Tibial nerve (tissue), 4 donors: ENCODE data around the gene CD82. TPM values are rescaled to one million over a fixed set of nuclear protein-coding genes. Genes with fewer than 3 reads are reported as not detected.

Experiments
- DNase-seq, 2 donors: peaks; one replicate each; pipeline ENCODE4 v3.0.0-alpha.2; 2019; ENCODE audit warnings: low spot score in 2 of 2
- H3K27ac ChIP-seq, 4 donors: fragments of 200-600 bp; sonication (generic) in 3 of 4; one replicate each; pipeline ENCODE4 v1.5.1; 2017 to 2019; ENCODE audit warnings: mild to moderate bottlenecking in 1 of 4
- H3K27me3 ChIP-seq, 2 donors: fragments of 200-600 bp; sonication (generic) in 1 of 2; one replicate each; pipeline versions ENCODE4 v1.5.1 to v1.6.0; 2017 to 2019
- H3K36me3 ChIP-seq, 3 donors: fragments of 200-600 bp; sonication (generic); one replicate each; pipeline ENCODE4 v1.5.1; 2018 to 2019
- H3K4me1 ChIP-seq, 4 donors: fragments of 200-600 bp; sonication (generic) in 3 of 4; one replicate each; pipeline ENCODE4 v1.5.1; 2017 to 2019
- H3K4me3 ChIP-seq, 4 donors: fragments of 200-600 bp; sonication (generic) in 3 of 4; one replicate each; pipeline ENCODE4 v1.5.1; 2017 to 2019; ENCODE audit warnings: mild to moderate bottlenecking in 1 of 4, moderate library complexity in 1 of 4
- H3K9me3 ChIP-seq, 4 donors: fragments of 200-600 bp; sonication (generic) in 3 of 4; one replicate each; pipeline ENCODE4 v1.5.1; 2017 to 2019
- EP300 ChIP-seq, 2 donors: sonication (generic); formaldehyde crosslinking; IDR thresholded peaks; one replicate each; pipeline ENCODE4 v1.6.1; 2017; ENCODE audit warnings: antibody characterized with exemption in 2 of 2, mild to moderate bottlenecking in 1 of 2
- POLR2A ChIP-seq, 2 donors: fragments of 450-650 bp; IDR thresholded peaks; one replicate each; pipeline ENCODE4 v1.6.1; 2017; ENCODE audit warnings: antibody characterized with exemption in 2 of 2, mild to moderate bottlenecking in 2 of 2, moderate library complexity in 2 of 2
- WGBS, 2 donors: methylation state at CpG; one replicate each; pipeline ENCODE4 v1.1.5; 2018; 5-methylcytosine and 5-hydroxymethylcytosine counted together
- total RNA-seq, 4 donors: library from RNA; depleted of rRNA; stranded (reverse); fragments of >200 nt; gene quantifications; one replicate each; pipeline ENCODE4 v1.1.0, GENCODE V29; 2016
- TF ChIP-seq, protein P1 (sequence below), 5 experiments: fragments of 200-600 bp in 3 of 5; fragments of 450-650 bp in 2 of 5; sonication (generic) in 3 of 5; IDR thresholded peaks; one replicate each; pipeline ENCODE4 v1.5.1; 2016 to 2019; ENCODE audit warnings: antibody characterized with exemption in 5 of 5, mild to moderate bottlenecking in 3 of 5, moderate library complexity in 2 of 5

CD82 gene
- 10 to 100 TPM; 27.9 to 49.4 (median 43.4) TPM for total RNA-seq

DNA sequence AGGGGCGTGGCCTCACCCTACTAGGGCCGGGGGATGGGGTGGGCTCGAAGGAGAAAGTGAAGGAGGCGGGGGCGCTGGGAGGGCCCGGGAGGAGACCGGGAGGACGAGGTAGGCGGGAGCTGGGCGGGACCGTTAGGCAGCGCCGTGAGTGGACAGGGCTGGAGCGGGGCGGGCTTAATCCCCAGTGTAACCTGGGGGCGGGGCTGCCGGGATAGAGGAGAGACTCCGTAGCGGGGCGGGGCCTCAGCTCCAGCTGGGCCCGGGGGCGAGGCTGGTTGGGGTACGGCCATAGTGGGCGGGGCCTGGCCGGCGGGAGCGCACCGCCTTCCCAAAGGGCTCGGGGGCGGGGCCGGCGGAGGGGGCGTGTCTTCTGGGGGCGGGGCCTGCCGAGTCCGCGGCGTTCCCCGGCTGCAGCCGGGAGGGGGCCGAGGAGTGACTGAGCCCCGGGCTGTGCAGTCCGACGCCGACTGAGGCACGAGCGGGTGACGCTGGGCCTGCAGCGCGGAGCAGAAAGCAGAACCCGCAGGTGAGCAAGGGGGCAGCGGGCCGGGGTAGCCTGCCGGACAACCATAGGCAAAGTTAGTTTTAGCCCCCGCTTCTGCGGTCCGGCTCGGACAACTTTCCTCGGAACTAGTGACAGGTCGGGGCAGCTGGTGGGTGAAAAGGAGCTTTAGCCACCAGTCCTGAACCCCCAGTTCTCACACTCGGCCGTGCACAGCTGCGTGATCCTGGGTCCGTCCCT, at the start of gene CD82:
Gene CD82, plus strand, starts transcription at position 453 of the 742 bp plus-strand sequence. CDS start 29,000 bp downstream, outside the sequence.
- DNase-seq = peak; percentile 100
- WGBS, 2 donors = 1 to 2% methylated on average over 39 to 55 of the region's 64 CpGs
- Histone ChIP-seq H3K27me3 (no peaks in the 10 kb centered on the region), H3K4me3 (peak within 1 kb of the TSS; percentile 44 to 68 (median 60)), H3K4me1 (peaks cover 0 to 66% (median 49%) of the 10 kb centered on the region in 4 donors), H3K27ac (peak within 1 kb of the TSS; percentile 95 to 98 (median 96)), H3K36me3 (no peaks in the 10 kb centered on the region), H3K9me3 (no peaks in the 10 kb centered on the region)
- TF ChIP-seq, protein P1, sequence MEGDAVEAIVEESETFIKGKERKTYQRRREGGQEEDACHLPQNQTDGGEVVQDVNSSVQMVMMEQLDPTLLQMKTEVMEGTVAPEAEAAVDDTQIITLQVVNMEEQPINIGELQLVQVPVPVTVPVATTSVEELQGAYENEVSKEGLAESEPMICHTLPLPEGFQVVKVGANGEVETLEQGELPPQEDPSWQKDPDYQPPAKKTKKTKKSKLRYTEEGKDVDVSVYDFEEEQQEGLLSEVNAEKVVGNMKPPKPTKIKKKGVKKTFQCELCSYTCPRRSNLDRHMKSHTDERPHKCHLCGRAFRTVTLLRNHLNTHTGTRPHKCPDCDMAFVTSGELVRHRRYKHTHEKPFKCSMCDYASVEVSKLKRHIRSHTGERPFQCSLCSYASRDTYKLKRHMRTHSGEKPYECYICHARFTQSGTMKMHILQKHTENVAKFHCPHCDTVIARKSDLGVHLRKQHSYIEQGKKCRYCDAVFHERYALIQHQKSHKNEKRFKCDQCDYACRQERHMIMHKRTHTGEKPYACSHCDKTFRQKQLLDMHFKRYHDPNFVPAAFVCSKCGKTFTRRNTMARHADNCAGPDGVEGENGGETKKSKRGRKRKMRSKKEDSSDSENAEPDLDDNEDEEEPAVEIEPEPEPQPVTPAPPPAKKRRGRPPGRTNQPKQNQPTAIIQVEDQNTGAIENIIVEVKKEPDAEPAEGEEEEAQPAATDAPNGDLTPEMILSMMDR (IDR thresholded peaks at IDR 0.05) = peak in 4 of 5 experiments; percentile 34 to 54 (median 44)
- peak; percentile 53 to 72 for TF ChIP-seq POLR2A (IDR thresholded peaks at IDR 0.05)
- TF ChIP-seq EP300 (IDR thresholded peaks at IDR 0.05) = peak; percentile 31 to 46

GRCh38 chr11:44516688-44517507, 48.6 kb upstream of the CD82 start:
- Histone ChIP-seq H3K36me3 (no peaks in the 10 kb centered on the region), H3K4me1 (peaks cover 0 to 20% (median 0%) of the 10 kb centered on the region in 4 donors), H3K27me3 (peaks cover 0 to 8% of the 10 kb centered on the region in 2 donors), H3K4me3 (no peak overlapping the region), H3K27ac (no peak overlapping the region), H3K9me3 (no peaks in the 10 kb centered on the region)
- no peak for DNase-seq
- WGBS, 2 donors = 62 to 71% methylated on average over 5 of the region's 5 CpGs
- no peak for TF ChIP-seq POLR2A (IDR thresholded peaks at IDR 0.05)
- no peak for TF ChIP-seq EP300 (IDR thresholded peaks at IDR 0.05)
- TF ChIP-seq, protein P1 (IDR thresholded peaks at IDR 0.05) = no peak

- H3K27ac ChIP-seq = no peak overlapping the region
- no peaks in the 10 kb centered on the region for H3K36me3 ChIP-seq
- H3K4me3 ChIP-seq = no peak overlapping the region
- H3K27me3 ChIP-seq = peaks cover 0 to 8% of the 10 kb centered on the region in 2 donors
- peaks cover 0 to 20% (median 0%) of the 10 kb centered on the region in 4 donors for H3K4me1 ChIP-seq
- DNase-seq = no peak
- TF ChIP-seq POLR2A (IDR thresholded peaks at IDR 0.05) = no peak
- TF ChIP-seq, protein P1 (IDR thresholded peaks at IDR 0.05) = no peak
- TF ChIP-seq EP300 (IDR thresholded peaks at IDR 0.05) = no peak
- H3K9me3 ChIP-seq = no peaks in the 10 kb centered on the region
- WGBS, 2 donors = 81 to 86% methylated on average over 2 of the region's 2 CpGs
Measured at GRCh38 chr11:44517541-44517940, 47.9 kb upstream of the CD82 start.

GRCh38 chr11:44518968-44519550, 46.4 kb upstream of the CD82 start:
- Histone ChIP-seq H3K4me1 (peaks cover 0 to 20% (median 0%) of the 10 kb centered on the region in 4 donors), H3K4me3 (no peak overlapping the region), H3K9me3 (no peaks in the 10 kb centered on the region), H3K27ac (no peak overlapping the region), H3K27me3 (peaks cover 0 to 8% of the 10 kb centered on the region in 2 donors), H3K36me3 (no peaks in the 10 kb centered on the region)
- TF ChIP-seq POLR2A (IDR thresholded peaks at IDR 0.05) = no peak
- TF ChIP-seq EP300 (IDR thresholded peaks at IDR 0.05) = no peak
- TF ChIP-seq, protein P1 (IDR thresholded peaks at IDR 0.05) = no peak
- 77 to 87% methylated on average over 4 of the region's 4 CpGs for WGBS, 2 donors
- DNase-seq = no peak
